Endothelial cell of umbilical vein (primary cell): Measurements from ENCODE around the gene MCTP1. TPM values are rescaled to one million over a fixed set of nuclear protein-coding genes. Genes with fewer than 3 reads are reported as not detected.

Experiments used
- BruUV-seq: library from RNA; stranded (reverse); fragments of 400-500 nt; replicated peaks from 2 replicates; lab custom pipeline; 2021; lab: Mats Ljungman, UMichigan
- CTCF ChIA-PET: fragments of 300-600, 350-600 bp; sonication (Branson Sonifier 250); formaldehyde crosslinking; loops from one replicate; lab custom pipeline; 2021; ENCODE audit warnings: antibody characterized with exemption, inconsistent platforms; lab: Charles Lee
- POLR2A ChIA-PET: fragments of 300-600, 350-600 bp; sonication (Branson Sonifier 250); formaldehyde crosslinking; loops from one replicate; lab custom pipeline; 2021; ENCODE audit warnings: antibody characterized with exemption, inconsistent platforms; lab: Charles Lee
- DNase-seq: peaks from one replicate; pipeline ENCODE4 v3.0.0-alpha.2; 2011; ENCODE audit warnings: low read depth, low spot score
- FAIRE-seq: peaks from 2 replicates; lab custom pipeline; 2011; peaks lifted over from hg19 to GRCh38; lab: Jason Lieb, UNC
- H2AFZ ChIP-seq: 2 replicates; pipeline ENCODE4 v1.6.0; 2012; ENCODE audit warnings: low read depth, low read length, control low read depth, inconsistent platforms
- H3K27ac ChIP-seq: 2 replicates; pipeline ENCODE4 v1.5.1; 2011; ENCODE audit warnings: low read depth, mild to moderate bottlenecking, control low read depth, low read length, moderate library complexity; ENCODE audit not compliant: insufficient read depth
- H3K27me3 ChIP-seq, 2 experiments: 2 replicates each; pipeline versions ENCODE4 v1.6.0 to v1.6.1; 2011; ENCODE audit warnings: low read length in 2 of 2, mixed read lengths in 1 of 2; ENCODE audit not compliant: control insufficient read depth in 2 of 2, insufficient read depth in 2 of 2
- H3K36me3 ChIP-seq, 2 experiments: 2 replicates in 1 of 2; 3 replicates in 1 of 2; pipeline ENCODE4 v1.5.1; 2011; ENCODE audit warnings: low read length in 2 of 2, mild to moderate bottlenecking in 1 of 2, moderate library complexity in 1 of 2; ENCODE audit not compliant: control insufficient read depth in 2 of 2, insufficient read depth in 2 of 2; ENCODE audit errors: extremely low read depth in 1 of 2
- H3K4me1 ChIP-seq: 3 replicates; pipeline ENCODE4 v1.5.1; 2011; ENCODE audit warnings: mild to moderate bottlenecking, low read length; ENCODE audit not compliant: control insufficient read depth, insufficient read depth; ENCODE audit errors: extremely low read depth
- H3K4me2 ChIP-seq: 2 replicates; pipeline ENCODE4 v1.6.1; 2011; ENCODE audit warnings: low read length, control low read depth, mixed read lengths; ENCODE audit not compliant: insufficient read depth
- H3K4me3 ChIP-seq, 3 experiments: fragments of 200-600 bp in 1 of 3; sonication (generic), shearing (Covaris generic) in 1 of 3; replicated peaks in 1 of 3; 2 replicates each; pipeline ENCODE4 v1.5.1; 2011 to 2016; ENCODE audit warnings: control low read depth in 3 of 3, low read length in 3 of 3, mild to moderate bottlenecking in 2 of 3, inconsistent platforms in 1 of 3, low read depth in 1 of 3, moderate library complexity in 1 of 3; ENCODE audit not compliant: insufficient read depth in 1 of 3
- H3K79me2 ChIP-seq: 2 replicates; pipeline ENCODE4 v1.6.0; 2012; ENCODE audit warnings: low read length, inconsistent platforms; ENCODE audit not compliant: control insufficient read depth, insufficient read depth
- H3K9ac ChIP-seq: replicated peaks from 2 replicates; pipeline ENCODE3; 2011; ENCODE audit warnings: low read length, control low read depth; ENCODE audit not compliant: insufficient read depth; ENCODE audit errors: extremely low read depth
- H3K9me1 ChIP-seq: replicated peaks from 3 replicates; pipeline ENCODE4 v1.6.0; 2011; ENCODE audit warnings: mild to moderate bottlenecking, low read length; ENCODE audit not compliant: control insufficient read depth, insufficient read depth; ENCODE audit errors: extremely low read depth
- H3K9me3 ChIP-seq: replicated peaks from 2 replicates; pipeline ENCODE4 v1.5.1; 2012; ENCODE audit warnings: low read length, inconsistent platforms; ENCODE audit not compliant: control insufficient read depth, insufficient read depth
- H4K20me1 ChIP-seq: replicated peaks from 2 replicates; pipeline ENCODE3; 2011; ENCODE audit warnings: mild to moderate bottlenecking, low read length; ENCODE audit not compliant: control insufficient read depth, insufficient read depth; ENCODE audit errors: extremely low read depth
- CTCF ChIP-seq, 2 donors: IDR thresholded peaks; 1 replicate in 1 of 2; 2 replicates in 1 of 2; pipeline ENCODE4 v1.5.1; 2011; ENCODE audit warnings: low read length in 2 of 2, mild to moderate bottlenecking in 2 of 2, moderate library complexity in 2 of 2, control low read depth in 1 of 2, inconsistent platforms in 1 of 2, low read depth in 1 of 2; ENCODE audit not compliant: insufficient read depth in 1 of 2; ENCODE audit errors: extremely low read depth in 1 of 2
- EZH2 ChIP-seq: IDR thresholded peaks from 2 replicates; pipeline ENCODE4 v1.6.1; 2012; ENCODE audit warnings: borderline replicate concordance, low read depth, mild to moderate bottlenecking, moderate library complexity, low read length, inconsistent platforms; ENCODE audit not compliant: severe bottlenecking
- GATA2 ChIP-seq: IDR thresholded peaks from 2 replicates; pipeline ENCODE4 v1.7.0; 2011; ENCODE audit warnings: low read depth, mild to moderate bottlenecking, moderate library complexity, mixed read lengths, low read length; ENCODE audit not compliant: insufficient read length, insufficient read depth
- JUN ChIP-seq: IDR thresholded peaks from 2 replicates; pipeline ENCODE4 v1.6.1; 2011; ENCODE audit warnings: borderline replicate concordance, low read depth; ENCODE audit not compliant: insufficient read length, insufficient read depth
- MAX ChIP-seq: IDR thresholded peaks from 2 replicates; pipeline ENCODE4 v1.6.1; 2011; ENCODE audit not compliant: insufficient read depth, insufficient read length
- MYC ChIP-seq: IDR thresholded peaks from one replicate; pipeline ENCODE4 v1.6.1; 2011; ENCODE audit warnings: mild to moderate bottlenecking, low read depth, low read length
- POLR2A ChIP-seq: IDR thresholded peaks from 2 replicates; pipeline ENCODE4 v1.6.1; 2012; ENCODE audit warnings: low read depth, mild to moderate bottlenecking, control low read depth, low read length
- POLR2AphosphoS5 ChIP-seq: IDR thresholded peaks from 2 replicates; pipeline ENCODE4 v1.6.1; 2012; ENCODE audit warnings: low read depth, mild to moderate bottlenecking, control low read depth, low read length, moderate library complexity; ENCODE audit not compliant: insufficient read depth
- dilution Hi-C: fragments of 300-500 bp; cut with MboI; formaldehyde crosslinking; loops from one replicate; pipeline ENCODE4 v1.15.0; 2019; ENCODE audit warnings: low sequenced_read_pairs; ENCODE audit not compliant: extremely low pct_ligation_motif_present
- intact Hi-C: fragments of 100-400 bp; cut with micrococcal nuclease; formaldehyde crosslinking; loops from one replicate; pipeline ENCODE4 v1.10.0; 2022
- polyA plus RNA-seq, 4 experiments: library from polyadenylated mRNA; depleted of rRNA in 3 of 4; stranded (reverse) in 3 of 4; unstranded in 1 of 4; fragments of >200 nt; gene quantifications; 2 replicates each; pipeline versions ENCODE4 v1.2.1 to v1.2.3, GENCODE V29; 2011 to 2012; ENCODE audit warnings: missing spikeins in 1 of 4
- total RNA-seq: library from RNA; stranded (reverse); gene quantifications from 2 replicates; pipeline ENCODE4 v1.2.3, GENCODE V29; 2021

Gene MCTP1
- total and polyA plus RNA-seq, 2 donors (not counting 3 experiments of a cell fraction or from before 2014, with no cell fraction given): 79.3 to 203 TPM

- no peaks in the 10 kb centered on the region for H3K79me2 ChIP-seq
- no peak overlapping the region for H2AFZ ChIP-seq
- TF ChIP-seq EZH2: no peak
- TF ChIP-seq POLR2AphosphoS5: no peak
- no peak for TF ChIP-seq MAX
- no peak for TF ChIP-seq GATA2
- no peak for TF ChIP-seq CTCF (IDR thresholded peaks at IDR 0.05; ENCODE audit: extremely low read depth in 1 of 2, insufficient read depth in 1 of 2, low read depth in 1 of 2, low read length in 2 of 2)
- TF ChIP-seq MYC: no peak
- no peak for TF ChIP-seq JUN
- TF ChIP-seq POLR2A: no peak
- H3K4me2 ChIP-seq: no peak overlapping the region
- intact Hi-C loops (no loop called here), dilution Hi-C loops (no loop called here)
- no peak overlapping the region for H3K4me3 ChIP-seq
- H3K9ac ChIP-seq: no peak overlapping the region
- BruUV-seq: no TSS peak
- H3K27me3 ChIP-seq: no peaks in the 10 kb centered on the region
- no peak for FAIRE-seq
- H4K20me1 ChIP-seq: peaks cover 5% of the 10 kb centered on the region
- H3K9me1 ChIP-seq: no peaks in the 10 kb centered on the region
- CTCF ChIA-PET: interaction anchor here (0.9 to 1.0 kb wide), 2 partner anchors 12 to 22 kb away, joined by 4 to 6 read pairs; no protein-coding TSS in a partner anchor
- no peaks in the 10 kb centered on the region for H3K9me3 ChIP-seq
- no peak overlapping the region for H3K27ac ChIP-seq
- peaks cover 2 to 3% of the 10 kb centered on the region in 2 experiments for H3K36me3 ChIP-seq
- DNase-seq: no peak
- POLR2A ChIA-PET: no interaction called here
- no peaks in the 10 kb centered on the region for H3K4me1 ChIP-seq
These were observed 524.9 kb downstream of the MCTP1 start for GRCh38 chr5:94759961-94760360.
